K562 (cell line): Measurements from ENCODE around the gene ZNHIT2. TPM values are rescaled to one million over a fixed set of nuclear protein-coding genes. Genes with fewer than 3 reads are reported as not detected.

Experiments used
- ATAC-seq: fragments of 200-7000 bp; cut with Tn5 transposase; 3 replicates; pipeline ENCODE4 v1.9.1; 2020; ENCODE audit warnings: moderate library complexity
- BruUV-seq: library from RNA; stranded (reverse); fragments of 400-500 nt; replicated peaks from 2 replicates; lab custom pipeline; 2021; lab: Mats Ljungman, UMichigan
- CTCF ChIA-PET: fragments of 300-600 bp; formaldehyde crosslinking; extraction: SDS; loops from one replicate; lab custom pipeline; 2021; ENCODE audit warnings: low intra/inter-chr PET ratio; lab: Yijun Ruan, JAX
- POLR2A ChIA-PET: fragments of 300-600, 350-650 bp; sonication (Branson Sonifier 250); formaldehyde crosslinking; extraction: SDS; loops from one replicate; lab custom pipeline; 2021; ENCODE audit warnings: antibody characterized with exemption, inconsistent platforms; lab: Yijun Ruan, JAX
- DNase-seq, 4 experiments: peaks; one replicate each; pipeline versions ENCODE4 v3.0.0 to v3.0.0-alpha.2; 2011 to 2018; ENCODE audit warnings: low spot score in 3 of 4, mixed read lengths in 3 of 4; ENCODE audit errors: extremely low read depth in 1 of 4
- FAIRE-seq: peaks from 2 replicates; lab custom pipeline; 2011; peaks lifted over from hg19 to GRCh38; lab: Jason Lieb, UNC
- H2AFZ ChIP-seq: 2 replicates; pipeline ENCODE4 v1.6.0; 2011; ENCODE audit warnings: low read depth, low read length, control low read depth, inconsistent platforms
- H3K27ac ChIP-seq: fragments of 200-600 bp; 3 replicates; pipeline ENCODE4 v1.8.0; 2011; ENCODE audit warnings: low read depth, mild to moderate bottlenecking, control low read depth, inconsistent platforms, low read length, moderate library complexity, mixed read lengths; ENCODE audit errors: extremely low read depth
- H3K27me3 ChIP-seq, 2 experiments: fragments of 300-600 bp in 1 of 2; 2 replicates in 1 of 2; 3 replicates in 1 of 2; pipeline versions ENCODE4 v1.6.0 to v1.8.0; 2011; ENCODE audit warnings: inconsistent platforms in 2 of 2, low read length in 2 of 2, mild to moderate bottlenecking in 1 of 2, mixed read lengths in 1 of 2, moderate library complexity in 1 of 2; ENCODE audit not compliant: control insufficient read depth in 2 of 2, insufficient read depth in 2 of 2
- H3K36me3 ChIP-seq: fragments of 300-600 bp; 3 replicates; pipeline ENCODE4 v1.8.0; 2011; ENCODE audit warnings: mild to moderate bottlenecking, low read length, inconsistent platforms; ENCODE audit not compliant: control insufficient read depth, insufficient read depth
- H3K4me1 ChIP-seq, 2 experiments: fragments of 200-600 bp in 1 of 2; replicated peaks in 1 of 2; 2 replicates in 1 of 2; 3 replicates in 1 of 2; pipeline versions ENCODE4 v1.5.1 to v1.8.0; 2011; ENCODE audit warnings: inconsistent platforms in 2 of 2, low read length in 2 of 2, mild to moderate bottlenecking in 1 of 2, mixed read lengths in 1 of 2, moderate library complexity in 1 of 2; ENCODE audit not compliant: control insufficient read depth in 2 of 2, insufficient read depth in 2 of 2
- H3K4me2 ChIP-seq: 2 replicates; pipeline ENCODE4 v1.6.1; 2011; ENCODE audit warnings: low read length, control low read depth, inconsistent platforms, mixed read lengths; ENCODE audit not compliant: insufficient read depth
- H3K4me3 ChIP-seq: fragments of 200-600 bp; sonication (generic), shearing (Covaris generic); 2 replicates; pipeline ENCODE4 v1.5.1; 2016; ENCODE audit warnings: control low read depth, inconsistent platforms
- H3K79me2 ChIP-seq: fragments of 200-600 bp; 3 replicates; pipeline ENCODE4 v1.8.0; 2011; ENCODE audit warnings: low read length, inconsistent platforms; ENCODE audit not compliant: control insufficient read depth, insufficient read depth
- H3K9ac ChIP-seq, 2 experiments: 2 replicates each; pipeline versions ENCODE4 v1.6.0 to v1.6.1; 2011; ENCODE audit warnings: low read depth in 2 of 2, low read length in 2 of 2, control low read depth in 1 of 2, inconsistent platforms in 1 of 2, mild to moderate bottlenecking in 1 of 2, mixed read lengths in 1 of 2; ENCODE audit not compliant: insufficient read depth in 1 of 2
- H3K9me1 ChIP-seq: one replicate; pipeline ENCODE4 v1.6.0; 2011; ENCODE audit warnings: inconsistent platforms, mild to moderate bottlenecking, low read length, moderate library complexity; ENCODE audit not compliant: control insufficient read depth, insufficient read depth
- H3K9me3 ChIP-seq: replicated peaks from 2 replicates; pipeline ENCODE4 v1.5.1; 2011; ENCODE audit warnings: low read depth, low read length, inconsistent platforms; ENCODE audit not compliant: control insufficient read depth, insufficient read depth
- H4K20me1 ChIP-seq: replicated peaks from 2 replicates; pipeline ENCODE4 v1.6.1; 2011; ENCODE audit warnings: low read length, inconsistent platforms, mixed read lengths; ENCODE audit not compliant: control insufficient read depth, insufficient read depth
- ATF4 ChIP-seq: fragments of 450-650 bp; formaldehyde crosslinking; IDR thresholded peaks from 2 replicates; pipeline ENCODE4 v1.4.0; 2022; ENCODE audit warnings: mild to moderate bottlenecking, moderate library complexity
- CEBPB ChIP-seq: fragments of 450-650 bp; IDR thresholded peaks from 2 replicates; pipeline ENCODE4 v1.6.1; 2016; ENCODE audit warnings: missing genetic modification characterization, missing compliant biosample characterization
- CXXC5 ChIP-seq: fragments of 250-450 bp; sonication (Bioruptor Pico); IDR thresholded peaks from 2 replicates; pipeline ENCODE4 v1.8.0; 2022; ENCODE audit warnings: inconsistent platforms, mild to moderate bottlenecking, moderate library complexity
- MTF1 ChIP-seq: fragments of 250-450 bp; sonication (Bioruptor Pico); IDR thresholded peaks from 2 replicates; pipeline ENCODE4 v1.9.0; 2021; ENCODE audit warnings: moderate library complexity, mild to moderate bottlenecking, inconsistent platforms, borderline replicate concordance
- PRDM10 ChIP-seq: fragments of 450-650 bp; IDR thresholded peaks from 2 replicates; pipeline ENCODE4 v1.6.1; 2018; ENCODE audit not compliant: partially characterized antibody
- SMARCA5 ChIP-seq: fragments of 450-650 bp; IDR thresholded peaks from 2 replicates; pipeline ENCODE4 v1.6.1; 2016
- SUPT5H ChIP-seq: fragments of 450-650 bp; IDR thresholded peaks from 2 replicates; pipeline ENCODE4 v1.6.1; 2016
- ZNF121 ChIP-seq: sonication (generic); formaldehyde crosslinking; conservative IDR thresholded peaks from 2 replicates; pipeline ENCODE4 v1.8.0; 2022; ENCODE audit warnings: missing genetic modification reagents
- ZNF395 ChIP-seq: fragments of 200-800 bp; sonication (Bioruptor generic); IDR thresholded peaks from 2 replicates; pipeline ENCODE4 v1.6.1; 2017; ENCODE audit warnings: missing genetic modification characterization, missing compliant biosample characterization
- ZNF717 ChIP-seq: fragments of 250-450 bp; sonication (Bioruptor Pico); IDR thresholded peaks from 2 replicates; pipeline ENCODE4 v1.5.0; 2021
- WGBS: fragments of 100-300 bp; shearing (Covaris generic); methylation state at CpG from one replicate; pipeline ENCODE4 v1.1.6; 2016; ENCODE audit warnings: low coverage, mixed read lengths; ENCODE audit not compliant: insufficient coverage; ENCODE audit errors: missing lambda C conversion rate; 5-methylcytosine and 5-hydroxymethylcytosine counted together
- in situ Hi-C: fragments of 300-500 bp; cut with MboI; formaldehyde crosslinking; loops from 4 replicates; pipeline ENCODE4 v1.15.0; 2018; ENCODE audit warnings: inconsistent platforms, mixed read lengths
- intact Hi-C: fragments of 100-400 bp; cut with micrococcal nuclease; formaldehyde crosslinking; loops from 2 replicates; pipeline ENCODE4 v1.14.2; 2022
- polyA plus RNA-seq, 8 experiments: library from polyadenylated mRNA; depleted of rRNA in 4 of 8; stranded (reverse) in 5 of 8; unstranded in 3 of 8; fragments of >200 nt; fragmentation: Nextera tagmentation in 2 of 8; fragmentation: Illumina TruSeq in 1 of 8; extraction: Ambion mirVana in 2 of 8; extraction: Trizol in 1 of 8; gene quantifications; 2 replicates each; pipeline versions ENCODE4 v1.2.1 to v1.2.3, GENCODE V29; 2011 to 2014; ENCODE audit warnings: inconsistent platforms in 1 of 8, missing spikeins in 1 of 8
- total RNA-seq, 7 experiments: library from RNA; depleted of rRNA in 6 of 7; stranded (reverse); fragments of >200 nt in 6 of 7; fragmentation: Illumina TruSeq in 2 of 7; extraction: Trizol in 2 of 7; gene quantifications; 2 replicates each; pipeline versions ENCODE4 v1.2.1 to v1.2.3, GENCODE V29; 2011 to 2021; ENCODE audit warnings: low replicate concordance in 1 of 7

The ZNHIT2 gene
- total and polyA plus RNA-seq, 9 of the 15 experiments (the other 6 are each of a cell fraction or from before 2014, with no cell fraction given) = 0.08 to 39.0 (median 2.5) TPM

GRCh38 chr11:65159012-65159411 lies 41.5 kb upstream of the ZNHIT2 start:
- Histone ChIP-seq H3K4me1 (peaks cover 0 to 2% of the 10 kb centered on the region in 2 experiments; a peak in 1 of 5 replicates), H3K9me1 (no peaks in the 10 kb centered on the region), H4K20me1 (no peaks in the 10 kb centered on the region), H3K36me3 (no peaks in the 10 kb centered on the region), H2AFZ (no peak overlapping the region), H3K4me2 (no peak overlapping the region), H3K27me3 (no peaks in the 10 kb centered on the region), H3K79me2 (no peaks in the 10 kb centered on the region), H3K4me3 (no peak overlapping the region), H3K9ac (no peak overlapping the region), H3K9me3 (no peaks in the 10 kb centered on the region), H3K27ac (no peak overlapping the region)
- 33% methylated on average over 5 of the region's 5 CpGs for WGBS
- intact Hi-C loops (no loop called here), in situ Hi-C loops (no loop called here)
- TF ChIP-seq ZNF121 (CRISPR knock-in tag) = no peak
- no peak for TF ChIP-seq SMARCA5
- BruUV-seq = no TSS peak
- ChIA-PET CTCF (no interaction called here), POLR2A (interaction anchor here (5.4 kb wide), 1 partner anchor 11 kb away, joined by 39 read pairs; the partner anchor contains the start of gene SPDYC)
- no peak for ATAC-seq
- no peak for FAIRE-seq
- no peak for DNase-seq

- H3K9me1 ChIP-seq = no peaks in the 10 kb centered on the region
- no peaks in the 10 kb centered on the region for H3K27me3 ChIP-seq
- no peak; the same call in 2 of the 3 replicates for ATAC-seq
- H3K36me3 ChIP-seq = no peaks in the 10 kb centered on the region
- H2AFZ ChIP-seq = no peak overlapping the region
- no peaks in the 10 kb centered on the region for H3K9me3 ChIP-seq
- no peak overlapping the region for H3K27ac ChIP-seq
- no peak for DNase-seq
- WGBS = 49% methylated on average over 3 of the region's 3 CpGs
- in situ Hi-C loops = no loop called here
- no peak overlapping the region for H3K4me3 ChIP-seq
- ChIA-PET POLR2A (interaction anchor here (0.6 to 5.4 kb wide), 4 partner anchors 8 to 153 kb away, joined by 4 to 39 read pairs (median 6); partner anchors contain the start of gene SPDYC), CTCF (interaction anchor here (0.6 kb wide), 1 partner anchor 13 kb away, joined by 3 read pairs; no protein-coding TSS in a partner anchor)
- peaks cover 7 to 10% of the 10 kb centered on the region in 2 experiments; a peak in 4 of 5 replicates for H3K4me1 ChIP-seq
- H3K9ac ChIP-seq = no peak overlapping the region
- H4K20me1 ChIP-seq = no peaks in the 10 kb centered on the region
- no peak for FAIRE-seq
- BruUV-seq = no TSS peak
- intact Hi-C loops = no loop called here
- H3K4me2 ChIP-seq = no peak overlapping the region
- no peaks in the 10 kb centered on the region for H3K79me2 ChIP-seq
- TF ChIP-seq PRDM10 (no peak), SUPT5H (no peak), CXXC5 (CRISPR knock-in tag) (no peak), CEBPB (tag) (no peak), ZNF395 (no peak), ZNF717 (CRISPR knock-in tag) (no peak), ATF4 (no peak), MTF1 (CRISPR knock-in tag) (no peak)
Measured at GRCh38 chr11:65157336-65157735, 39.8 kb upstream of the ZNHIT2 start.
